ENCODE data around the gene CARD10.

Gene CARD10

GRCh38 chr22:37503850-37504249 lies 15.4 kb downstream of the CARD10 start:
- no peak for DNase-seq (ENCODE audit: low read depth, low spot score)

- no peak for DNase-seq (ENCODE audit: low read depth, low spot score)
Measured at GRCh38 chr22:37503183-37503683, 16.0 kb downstream of the CARD10 start.

GRCh38 chr22:37502342-37503182 lies 16.7 kb downstream of the CARD10 start:
- no peak for DNase-seq (ENCODE audit: low read depth, low spot score)

GRCh38 chr22:37501610-37502341 lies 17.4 kb downstream of the CARD10 start:
- peak; percentile 90 for DNase-seq (ENCODE audit: low read depth, low spot score)

GRCh38 chr22:37500745-37501609 lies 18.2 kb downstream of the CARD10 start:
- DNase-seq (ENCODE audit: low read depth, low spot score): no peak

- no peak for DNase-seq (ENCODE audit: low read depth, low spot score)
Measured at GRCh38 chr22:37499789-37500540, 19.2 kb downstream of the CARD10 start.

GRCh38 chr22:37499027-37499707 lies 20.0 kb downstream of the CARD10 start:
- peak; percentile 57 for DNase-seq (ENCODE audit: low read depth, low spot score)

- no peak for DNase-seq (ENCODE audit: low read depth, low spot score)
Measured at GRCh38 chr22:37498289-37498909, 20.8 kb downstream of the CARD10 start.

GRCh38 chr22:37497062-37497599 lies 22.1 kb downstream of the CARD10 start:
- DNase-seq (ENCODE audit: low read depth, low spot score): peak; percentile 97

GRCh38 chr22:37496651-37497050 lies 22.6 kb downstream of the CARD10 start:
- peak; percentile 95 for DNase-seq (ENCODE audit: low read depth, low spot score)

- DNase-seq (ENCODE audit: low read depth, low spot score): no peak
Measured at GRCh38 chr22:37493979-37494378, 25.2 kb downstream of the CARD10 start.

- peak; percentile 74 for DNase-seq (ENCODE audit: low read depth, low spot score)
Measured at GRCh38 chr22:37492428-37493344, 26.5 kb downstream of the CARD10 start.

GRCh38 chr22:37491559-37492427 lies 27.4 kb downstream of the CARD10 start:
- DNase-seq (ENCODE audit: low read depth, low spot score): no peak

- DNase-seq (ENCODE audit: low read depth, low spot score): no peak
Measured at GRCh38 chr22:37491106-37491505, 28.1 kb downstream of the CARD10 start.

GRCh38 chr22:37489983-37490382 lies 29.2 kb downstream of the CARD10 start:
- DNase-seq (ENCODE audit: low read depth, low spot score): no peak

- DNase-seq (ENCODE audit: low read depth, low spot score): no peak
Measured at GRCh38 chr22:37488337-37489135, 30.7 kb downstream of the CARD10 start.

GRCh38 chr22:37487571-37487970 lies 31.6 kb downstream of the CARD10 start:
- no peak for DNase-seq (ENCODE audit: low read depth, low spot score)
